Loucy (cell line): ENCODE data around the gene ZBTB20.

Source experiments
- H2AFZ ChIP-seq: fragments of 200-600 bp; sonication (generic); 2 replicates; pipeline ENCODE4 v1.6.0; 2016; ENCODE audit warnings: antibody characterized with exemption, mild to moderate bottlenecking, low read length, moderate library complexity
- H3F3A ChIP-seq: fragments of 200-600 bp; 2 replicates; pipeline ENCODE4 v1.6.0; 2016; ENCODE audit warnings: antibody characterized with exemption, low read depth, mild to moderate bottlenecking
- H3K27me3 ChIP-seq: fragments of 200-600 bp; sonication (generic); 2 replicates; pipeline ENCODE4 v1.6.1; 2014; ENCODE audit warnings: low read length, mild to moderate bottlenecking; ENCODE audit not compliant: insufficient read depth, poor library complexity, severe bottlenecking
- H3K36me3 ChIP-seq: fragments of 200-600 bp; sonication (generic); 2 replicates; pipeline ENCODE4 v1.6.1; 2016; ENCODE audit warnings: low read length; ENCODE audit not compliant: insufficient read depth
- H3K4me1 ChIP-seq: fragments of 200-600 bp; sonication (generic); 2 replicates; pipeline ENCODE4 v1.5.1; 2014; ENCODE audit warnings: low read length, mild to moderate bottlenecking; ENCODE audit not compliant: insufficient read depth, poor library complexity, severe bottlenecking
- H3K4me2 ChIP-seq: fragments of 200-600 bp; sonication (generic); 2 replicates; pipeline ENCODE4 v1.6.0; 2014; ENCODE audit warnings: antibody characterized with exemption, low read length, low read depth, mild to moderate bottlenecking; ENCODE audit not compliant: poor library complexity, severe bottlenecking
- H3K4me3 ChIP-seq: fragments of 200-600 bp; sonication (generic); 2 replicates; pipeline ENCODE4 v1.5.1; 2014; ENCODE audit warnings: low read length, mild to moderate bottlenecking, mixed read lengths; ENCODE audit not compliant: poor library complexity, severe bottlenecking
- H3K79me2 ChIP-seq: fragments of 200-600 bp; sonication (generic); 2 replicates; pipeline ENCODE4 v1.6.1; 2014; ENCODE audit warnings: low read length; ENCODE audit not compliant: insufficient read depth
- H3K9ac ChIP-seq: fragments of 200-600 bp; sonication (generic); 2 replicates; pipeline ENCODE4 v1.6.0; 2014; ENCODE audit warnings: mild to moderate bottlenecking, low read depth, low read length, moderate library complexity; ENCODE audit not compliant: poor library complexity, severe bottlenecking
- H3K9me2 ChIP-seq: fragments of 200-600 bp; sonication (generic); replicated peaks from 2 replicates; pipeline ENCODE4 v1.6.1; 2016; ENCODE audit warnings: low read depth, low read length, mixed read lengths
- H3K9me3 ChIP-seq: fragments of 200-600 bp; sonication (generic); 2 replicates; pipeline ENCODE4 v1.6.1; 2014; ENCODE audit warnings: mild to moderate bottlenecking, antibody characterized with exemption, low read length, low read depth; ENCODE audit not compliant: insufficient read depth
- H4K20me1 ChIP-seq: fragments of 200-600 bp; sonication (generic); 2 replicates; pipeline ENCODE4 v1.6.0; 2014; ENCODE audit warnings: antibody characterized with exemption, low read length, mild to moderate bottlenecking; ENCODE audit not compliant: insufficient read depth, poor library complexity, severe bottlenecking
- EZH2phosphoT487 ChIP-seq: fragments of 200-600 bp; IDR thresholded peaks from 2 replicates; pipeline ENCODE4 v1.6.1; 2018; ENCODE audit warnings: antibody characterized with exemption, mild to moderate bottlenecking, moderate library complexity, borderline replicate concordance
- TF ChIP-seq, protein P1 (sequence below): fragments of 200-600 bp; sonication (generic); conservative IDR thresholded peaks from 2 replicates; pipeline ENCODE4 v1.5.1; 2014; ENCODE audit warnings: mild to moderate bottlenecking, antibody characterized with exemption, low read length

ZBTB20 gene

DNA sequence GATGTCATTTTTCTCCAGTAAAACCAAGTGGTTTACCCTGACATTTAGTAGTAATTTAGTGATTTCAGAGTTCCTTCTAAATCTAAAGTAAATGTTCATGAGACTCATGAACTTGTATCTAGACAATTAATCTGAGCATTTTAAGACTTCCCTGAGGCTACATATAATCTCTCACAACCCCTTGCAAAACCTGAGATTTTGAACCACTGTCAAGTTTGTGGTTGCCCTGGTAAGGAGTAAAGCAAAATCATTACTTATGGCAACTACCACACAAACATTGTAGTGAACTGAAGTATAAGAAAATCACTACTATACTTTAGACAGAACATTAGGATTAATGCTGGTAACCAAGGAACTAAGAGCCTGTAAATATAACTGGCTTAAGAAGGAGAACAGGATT is 483.1 kb downstream of the ZBTB20 start:
- no peaks in the 10 kb centered on the region for H3K79me2 ChIP-seq
- no peak overlapping the region for H3K9ac ChIP-seq
- no peaks in the 10 kb centered on the region for H3K27me3 ChIP-seq
- no peaks in the 10 kb centered on the region for H4K20me1 ChIP-seq
- no peaks in the 10 kb centered on the region for H3K9me3 ChIP-seq
- TF ChIP-seq, protein P1, sequence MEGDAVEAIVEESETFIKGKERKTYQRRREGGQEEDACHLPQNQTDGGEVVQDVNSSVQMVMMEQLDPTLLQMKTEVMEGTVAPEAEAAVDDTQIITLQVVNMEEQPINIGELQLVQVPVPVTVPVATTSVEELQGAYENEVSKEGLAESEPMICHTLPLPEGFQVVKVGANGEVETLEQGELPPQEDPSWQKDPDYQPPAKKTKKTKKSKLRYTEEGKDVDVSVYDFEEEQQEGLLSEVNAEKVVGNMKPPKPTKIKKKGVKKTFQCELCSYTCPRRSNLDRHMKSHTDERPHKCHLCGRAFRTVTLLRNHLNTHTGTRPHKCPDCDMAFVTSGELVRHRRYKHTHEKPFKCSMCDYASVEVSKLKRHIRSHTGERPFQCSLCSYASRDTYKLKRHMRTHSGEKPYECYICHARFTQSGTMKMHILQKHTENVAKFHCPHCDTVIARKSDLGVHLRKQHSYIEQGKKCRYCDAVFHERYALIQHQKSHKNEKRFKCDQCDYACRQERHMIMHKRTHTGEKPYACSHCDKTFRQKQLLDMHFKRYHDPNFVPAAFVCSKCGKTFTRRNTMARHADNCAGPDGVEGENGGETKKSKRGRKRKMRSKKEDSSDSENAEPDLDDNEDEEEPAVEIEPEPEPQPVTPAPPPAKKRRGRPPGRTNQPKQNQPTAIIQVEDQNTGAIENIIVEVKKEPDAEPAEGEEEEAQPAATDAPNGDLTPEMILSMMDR: no peak
- H2AFZ ChIP-seq: no peak overlapping the region
- H3K4me3 ChIP-seq: no peak overlapping the region
- no peaks in the 10 kb centered on the region for H3K9me2 ChIP-seq
- H3K36me3 ChIP-seq: no peaks in the 10 kb centered on the region
- H3K4me2 ChIP-seq: no peak overlapping the region
- peaks cover 11% of the 10 kb centered on the region for H3K4me1 ChIP-seq
- H3F3A ChIP-seq: no peaks in the 10 kb centered on the region

DNA sequence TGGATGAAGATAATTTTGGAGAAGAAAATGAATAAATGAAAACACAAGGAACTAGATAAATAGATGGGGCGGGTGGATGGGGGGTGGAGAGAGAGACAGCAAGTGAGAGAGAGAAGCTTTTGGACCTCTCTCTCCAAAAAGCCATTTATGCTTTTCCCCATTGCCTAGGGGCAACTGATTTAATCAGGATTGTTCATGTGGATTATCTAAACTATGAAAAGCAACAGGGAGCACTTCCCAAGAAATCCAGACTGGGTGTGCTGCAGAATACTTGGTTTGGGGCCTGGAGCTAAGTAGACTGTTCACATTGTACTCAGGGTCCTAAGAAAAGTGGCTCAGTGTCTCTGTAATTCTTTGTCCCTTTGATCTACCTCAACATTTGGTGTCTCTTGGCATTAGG is 486.3 kb downstream of the ZBTB20 start:
- TF ChIP-seq EZH2phosphoT487: no peak
- TF ChIP-seq, protein P1: no peak
- Histone ChIP-seq H3K4me3 (no peak overlapping the region), H3K79me2 (no peaks in the 10 kb centered on the region), H2AFZ (no peak overlapping the region), H3K27me3 (no peaks in the 10 kb centered on the region), H3K9ac (no peak overlapping the region), H3K4me2 (no peak overlapping the region), H3F3A (no peaks in the 10 kb centered on the region), H3K9me2 (no peaks in the 10 kb centered on the region), H3K36me3 (no peaks in the 10 kb centered on the region), H3K9me3 (no peaks in the 10 kb centered on the region), H3K4me1 (peaks cover 4% of the 10 kb centered on the region), H4K20me1 (no peaks in the 10 kb centered on the region)

DNA sequence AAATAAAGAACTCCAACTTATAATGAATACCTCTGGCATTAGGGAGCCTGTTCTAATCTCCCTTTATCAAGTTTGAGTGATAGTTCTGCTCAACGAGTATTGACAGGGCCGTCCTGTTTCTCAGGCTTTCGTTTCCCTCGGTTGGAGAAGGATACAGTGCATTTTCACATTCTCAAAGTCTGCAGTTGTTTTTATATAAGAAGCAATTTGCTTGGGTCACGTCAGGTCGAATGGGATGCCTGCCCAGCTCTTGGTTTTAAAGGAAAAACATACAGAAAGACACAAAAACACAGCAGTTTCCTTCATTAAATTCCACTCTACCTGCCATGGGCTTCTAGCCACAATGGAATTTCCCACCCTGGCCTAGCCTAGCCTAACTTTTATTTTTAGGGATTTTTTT is 487.0 kb downstream of the ZBTB20 start:
- H3K9me2 ChIP-seq: no peaks in the 10 kb centered on the region
- H3K36me3 ChIP-seq: no peaks in the 10 kb centered on the region
- H2AFZ ChIP-seq: no peak overlapping the region
- H4K20me1 ChIP-seq: no peaks in the 10 kb centered on the region
- no peak overlapping the region for H3K4me2 ChIP-seq
- H3K4me1 ChIP-seq: peaks cover 4% of the 10 kb centered on the region
- TF ChIP-seq EZH2phosphoT487: no peak
- TF ChIP-seq, protein P1: no peak
- H3K4me3 ChIP-seq: no peak overlapping the region
- no peak overlapping the region for H3K9ac ChIP-seq
- no peaks in the 10 kb centered on the region for H3K27me3 ChIP-seq
- no peaks in the 10 kb centered on the region for H3K9me3 ChIP-seq
- H3K79me2 ChIP-seq: no peaks in the 10 kb centered on the region
- H3F3A ChIP-seq: no peaks in the 10 kb centered on the region
